SK-N-SH (cell line): ENCODE data around the gene CENPU. TPM values are rescaled to one million over a fixed set of nuclear protein-coding genes. Genes with fewer than 3 reads are reported as not detected.
"Not testable (repeated sequence)": the region's sequence is repeated elsewhere in the genome, so short reads cannot be mapped to it uniquely, and the experiment has no call there.

ENCODE experiments used
- CTCF ChIA-PET: fragments of 300-600, 350-600 bp; formaldehyde crosslinking; extraction: SDS; loops from one replicate; lab custom pipeline; 2021; lab: Yijun Ruan, JAX
- POLR2A ChIA-PET: fragments of 350-600 bp; sonication (Branson Sonifier 250); formaldehyde crosslinking; extraction: SDS; loops from one replicate; lab custom pipeline; 2020; ENCODE audit warnings: antibody characterized with exemption, inconsistent platforms; lab: Yijun Ruan, JAX
- DNase-seq: peaks from one replicate; pipeline ENCODE4 v3.0.0; 2012
- H2AFZ ChIP-seq: fragments of 200-600 bp; sonication (generic); 2 replicates; pipeline ENCODE4 v1.8.1; 2016; ENCODE audit warnings: antibody characterized with exemption, mild to moderate bottlenecking, low read depth
- H3F3A ChIP-seq: fragments of 200-600 bp; sonication (generic); replicated peaks from 2 replicates; pipeline ENCODE3; 2016; ENCODE audit warnings: antibody characterized with exemption, mild to moderate bottlenecking; ENCODE audit not compliant: insufficient read depth
- H3K27ac ChIP-seq, 2 experiments: fragments of 200-500 bp in 1 of 2; fragments of 200-600 bp in 1 of 2; sonication (Bioruptor generic) in 1 of 2; sonication (generic), shearing (Covaris generic) in 1 of 2; 2 replicates each; pipeline versions ENCODE4 v1.5.1 to v1.6.1; 2014 to 2016; ENCODE audit warnings: low read depth in 2 of 2, inconsistent platforms in 1 of 2, low read length in 1 of 2, mild to moderate bottlenecking in 1 of 2, mixed read lengths in 1 of 2
- H3K27me3 ChIP-seq: fragments of 200-600 bp; sonication (generic), shearing (Covaris generic); 2 replicates; pipeline ENCODE4 v1.6.1; 2016; ENCODE audit warnings: mixed run types; ENCODE audit not compliant: insufficient read depth
- H3K36me3 ChIP-seq, 2 experiments: fragments of 200-500 bp in 1 of 2; fragments of 200-600 bp in 1 of 2; sonication (Bioruptor generic) in 1 of 2; sonication (generic) in 1 of 2; replicated peaks in 1 of 2; 2 replicates each; pipeline versions ENCODE3 to v1.5.1; 2014 to 2016; ENCODE audit warnings: low read length in 1 of 2, mild to moderate bottlenecking in 1 of 2; ENCODE audit not compliant: insufficient read depth in 2 of 2, control insufficient read depth in 1 of 2
- H3K4me1 ChIP-seq, 2 experiments: fragments of 200-500 bp in 1 of 2; fragments of 200-600 bp in 1 of 2; sonication (Bioruptor generic) in 1 of 2; sonication (generic), shearing (Covaris generic) in 1 of 2; 2 replicates each; pipeline versions ENCODE4 v1.5.1 to v1.6.1; 2014 to 2016; ENCODE audit warnings: low read depth in 1 of 2, low read length in 1 of 2, mixed run types in 1 of 2; ENCODE audit not compliant: insufficient read depth in 2 of 2, control insufficient read depth in 1 of 2
- H3K4me2 ChIP-seq: fragments of 200-600 bp; sonication (generic), shearing (Covaris generic); 2 replicates; pipeline ENCODE4 v1.6.1; 2017; ENCODE audit warnings: mixed run types
- H3K4me3 ChIP-seq, 2 experiments: fragments of 200-500 bp in 1 of 2; fragments of 200-600 bp in 1 of 2; sonication (Bioruptor generic) in 1 of 2; sonication (generic), shearing (Covaris generic) in 1 of 2; 2 replicates each; pipeline versions ENCODE4 v1.5.1 to v1.8.1; 2014 to 2016; ENCODE audit warnings: low read depth in 2 of 2, inconsistent platforms in 1 of 2, low read length in 1 of 2, mild to moderate bottlenecking in 1 of 2, mixed read lengths in 1 of 2, moderate library complexity in 1 of 2
- H3K79me2 ChIP-seq: fragments of 200-600 bp; sonication (generic); 2 replicates; pipeline ENCODE4 v1.8.1; 2017; ENCODE audit warnings: mild to moderate bottlenecking; ENCODE audit not compliant: insufficient read depth
- H3K9ac ChIP-seq: fragments of 200-600 bp; sonication (generic); 2 replicates; pipeline ENCODE4 v1.6.1; 2017; ENCODE audit warnings: mixed run types
- H3K9me2 ChIP-seq: fragments of 200-600 bp; sonication (generic); 2 replicates; pipeline ENCODE4 v1.6.1; 2017; ENCODE audit warnings: mixed run types
- H3K9me3 ChIP-seq: fragments of 200-600 bp; sonication (generic); 2 replicates; pipeline ENCODE4 v1.6.1; 2017; ENCODE audit warnings: mixed run types, mild to moderate bottlenecking, moderate library complexity
- H4K20me1 ChIP-seq: fragments of 200-600 bp; sonication (generic); 2 replicates; pipeline ENCODE4 v1.6.1; 2017; ENCODE audit warnings: mild to moderate bottlenecking, mixed run types; ENCODE audit not compliant: insufficient read depth
- CHD2 ChIP-seq: fragments of 150-350 bp; IDR thresholded peaks from 2 replicates; pipeline ENCODE4 v1.6.1; 2018; ENCODE audit warnings: low read length; ENCODE audit not compliant: partially characterized antibody
- ELF1 ChIP-seq: IDR thresholded peaks from 2 replicates; pipeline ENCODE4 v1.4.0; 2012
- FOSL2 ChIP-seq: IDR thresholded peaks from 2 replicates; pipeline ENCODE4 v1.4.0; 2012; ENCODE audit warnings: low read depth, mild to moderate bottlenecking, moderate library complexity, borderline replicate concordance
- FOXJ3 ChIP-seq: sonication (generic); formaldehyde crosslinking; IDR thresholded peaks from 2 replicates; pipeline ENCODE4 v1.5.1; 2020; ENCODE audit warnings: mild to moderate bottlenecking, missing genetic modification reagents
- GABPA ChIP-seq: IDR thresholded peaks from 2 replicates; pipeline ENCODE4 v1.4.0; 2012; ENCODE audit warnings: low read depth, mild to moderate bottlenecking
- JUND ChIP-seq: IDR thresholded peaks from 2 replicates; pipeline ENCODE4 v1.4.0; 2012
- MEF2A ChIP-seq: IDR thresholded peaks from 2 replicates; pipeline ENCODE4 v1.4.0; 2012; ENCODE audit warnings: low read depth, borderline replicate concordance
- MXI1 ChIP-seq: IDR thresholded peaks from 2 replicates; pipeline ENCODE4 v1.6.1; 2012; ENCODE audit warnings: mild to moderate bottlenecking, low read depth, low read length, improper control_type of control experiment
- NFIC ChIP-seq: IDR thresholded peaks from 2 replicates; pipeline ENCODE4 v1.4.0; 2012; ENCODE audit warnings: borderline replicate concordance
- RCOR1 ChIP-seq: fragments of 150-350 bp; IDR thresholded peaks from 2 replicates; pipeline ENCODE4 v1.6.1; 2017; ENCODE audit warnings: antibody characterized with exemption, low read length
- TEAD4 ChIP-seq: IDR thresholded peaks from 2 replicates; pipeline ENCODE4 v1.4.0; 2012; ENCODE audit warnings: mild to moderate bottlenecking, borderline replicate concordance; ENCODE audit not compliant: insufficient read depth
- WGBS: methylation state at CpG from one replicate; pipeline ENCODE4 v1.1.6; 2017; ENCODE audit warnings: low lambda C conversion rate; 5-methylcytosine and 5-hydroxymethylcytosine counted together
- polyA plus RNA-seq, 3 experiments: library from polyadenylated mRNA; depleted of rRNA; stranded (reverse); fragments of >200 nt; gene quantifications; 2 replicates each; pipeline ENCODE4 v1.2.3, GENCODE V29; 2012
- TF ChIP-seq, protein P1 (sequence below): IDR thresholded peaks from 2 replicates; pipeline ENCODE4 v1.4.0; 2012; ENCODE audit warnings: low read depth
- TF ChIP-seq, protein P2 (sequence below): fragments of 200-600 bp; sonication (generic); IDR thresholded peaks from 2 replicates; pipeline ENCODE4 v1.6.1; 2017; ENCODE audit warnings: antibody characterized with exemption, mild to moderate bottlenecking, moderate library complexity
- TF ChIP-seq, protein P3 (sequence below): IDR thresholded peaks from 2 replicates; pipeline ENCODE4; 2012
- TF ChIP-seq, protein P4 (sequence below): IDR thresholded peaks from 2 replicates; pipeline ENCODE4 v1.4.0; 2012; ENCODE audit warnings: low read depth, borderline replicate concordance

CENPU gene
- polyA plus RNA-seq, 1 of the 3 experiments (the other 2 are of a cell fraction): 8.7 TPM

DNA sequence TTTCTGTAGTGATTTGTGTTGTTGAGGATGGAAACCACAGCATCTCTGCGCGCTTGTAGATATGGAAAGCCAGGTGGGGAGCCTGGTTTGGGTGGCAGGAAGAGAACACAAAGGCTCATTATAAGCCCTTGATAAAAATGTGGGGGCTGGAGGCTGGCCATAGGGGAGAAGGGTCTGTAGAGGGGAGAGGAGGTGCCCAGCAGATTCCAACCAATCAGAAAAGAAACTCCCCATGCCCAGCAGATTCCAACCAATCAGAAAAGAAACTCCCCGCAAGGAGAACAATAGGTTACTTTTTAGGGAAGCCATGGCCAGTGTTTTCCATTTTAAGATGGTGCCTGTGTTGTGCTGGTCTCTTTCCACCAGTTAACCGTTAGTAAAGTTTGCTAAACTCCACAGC is 9.8 kb upstream of the CENPU start:
- H3K27ac ChIP-seq: no peak overlapping the region
- H3K4me2 ChIP-seq: no peak overlapping the region
- WGBS: 97% methylated on average over 4 of the region's 4 CpGs
- H3K9me2 ChIP-seq: no peaks in the 10 kb centered on the region
- no peaks in the 10 kb centered on the region for H3K36me3 ChIP-seq
- TF ChIP-seq, protein P1, sequence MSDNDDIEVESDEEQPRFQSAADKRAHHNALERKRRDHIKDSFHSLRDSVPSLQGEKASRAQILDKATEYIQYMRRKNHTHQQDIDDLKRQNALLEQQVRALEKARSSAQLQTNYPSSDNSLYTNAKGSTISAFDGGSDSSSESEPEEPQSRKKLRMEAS: no peak
- TF ChIP-seq MEF2A (no peak), RCOR1 (no peak), FOXJ3 (CRISPR knock-in tag) (no peak), GABPA (no peak)
- TF ChIP-seq, protein P2, sequence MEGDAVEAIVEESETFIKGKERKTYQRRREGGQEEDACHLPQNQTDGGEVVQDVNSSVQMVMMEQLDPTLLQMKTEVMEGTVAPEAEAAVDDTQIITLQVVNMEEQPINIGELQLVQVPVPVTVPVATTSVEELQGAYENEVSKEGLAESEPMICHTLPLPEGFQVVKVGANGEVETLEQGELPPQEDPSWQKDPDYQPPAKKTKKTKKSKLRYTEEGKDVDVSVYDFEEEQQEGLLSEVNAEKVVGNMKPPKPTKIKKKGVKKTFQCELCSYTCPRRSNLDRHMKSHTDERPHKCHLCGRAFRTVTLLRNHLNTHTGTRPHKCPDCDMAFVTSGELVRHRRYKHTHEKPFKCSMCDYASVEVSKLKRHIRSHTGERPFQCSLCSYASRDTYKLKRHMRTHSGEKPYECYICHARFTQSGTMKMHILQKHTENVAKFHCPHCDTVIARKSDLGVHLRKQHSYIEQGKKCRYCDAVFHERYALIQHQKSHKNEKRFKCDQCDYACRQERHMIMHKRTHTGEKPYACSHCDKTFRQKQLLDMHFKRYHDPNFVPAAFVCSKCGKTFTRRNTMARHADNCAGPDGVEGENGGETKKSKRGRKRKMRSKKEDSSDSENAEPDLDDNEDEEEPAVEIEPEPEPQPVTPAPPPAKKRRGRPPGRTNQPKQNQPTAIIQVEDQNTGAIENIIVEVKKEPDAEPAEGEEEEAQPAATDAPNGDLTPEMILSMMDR: no peak
- TF ChIP-seq, protein P3, sequence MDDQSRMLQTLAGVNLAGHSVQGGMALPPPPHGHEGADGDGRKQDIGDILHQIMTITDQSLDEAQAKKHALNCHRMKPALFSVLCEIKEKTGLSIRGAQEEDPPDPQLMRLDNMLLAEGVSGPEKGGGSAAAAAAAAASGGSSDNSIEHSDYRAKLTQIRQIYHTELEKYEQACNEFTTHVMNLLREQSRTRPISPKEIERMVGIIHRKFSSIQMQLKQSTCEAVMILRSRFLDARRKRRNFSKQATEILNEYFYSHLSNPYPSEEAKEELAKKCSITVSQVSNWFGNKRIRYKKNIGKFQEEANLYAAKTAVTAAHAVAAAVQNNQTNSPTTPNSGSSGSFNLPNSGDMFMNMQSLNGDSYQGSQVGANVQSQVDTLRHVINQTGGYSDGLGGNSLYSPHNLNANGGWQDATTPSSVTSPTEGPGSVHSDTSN: no peak
- H3K4me1 ChIP-seq: peaks cover 4 to 14% of the 10 kb centered on the region in 2 experiments; a peak in 1 of 4 replicates
- ChIA-PET POLR2A (no interaction called here), CTCF (interaction anchor here (1.0 kb wide), 1 partner anchor 260 kb away, joined by 3 read pairs; no protein-coding TSS in a partner anchor)
- no peak overlapping the region for H3K9ac ChIP-seq
- H3F3A ChIP-seq: no peaks in the 10 kb centered on the region
- H3K9me3 ChIP-seq: no peaks in the 10 kb centered on the region
- DNase-seq: no peak
- no peak overlapping the region for H2AFZ ChIP-seq
- no peak overlapping the region for H3K4me3 ChIP-seq
- no peaks in the 10 kb centered on the region for H3K27me3 ChIP-seq
- no peaks in the 10 kb centered on the region for H4K20me1 ChIP-seq
- H3K79me2 ChIP-seq: no peaks in the 10 kb centered on the region

DNA sequence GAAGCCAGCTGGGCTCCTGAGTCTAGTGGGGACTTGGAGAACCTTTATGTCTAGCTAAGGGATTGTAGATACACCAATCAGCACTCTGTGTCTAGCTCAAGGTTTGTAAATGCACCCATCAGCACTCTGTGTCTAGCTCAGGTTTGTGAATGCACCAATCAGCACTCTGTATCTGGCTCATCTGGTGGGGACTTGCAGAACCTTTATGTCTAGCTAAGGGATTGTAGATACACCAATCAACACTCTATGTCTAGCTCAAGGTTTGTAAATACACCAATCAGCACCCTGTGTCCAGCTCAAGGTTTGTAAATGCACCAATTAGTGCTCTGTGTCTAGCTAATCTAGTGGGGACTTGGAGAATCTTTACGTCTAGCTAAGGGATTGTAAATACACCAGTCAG is 7.8 kb upstream of the CENPU start:
- POLR2A ChIA-PET, H3F3A ChIP-seq, H3K27ac ChIP-seq, H3K4me2 ChIP-seq, H3K4me3 ChIP-seq, H3K9ac ChIP-seq, H3K36me3 ChIP-seq, H3K79me2 ChIP-seq, H2AFZ ChIP-seq, H3K27me3 ChIP-seq, H3K9me2 ChIP-seq, H3K9me3 ChIP-seq, DNase-seq, H4K20me1 ChIP-seq, H3K4me1 ChIP-seq: not testable (repeated sequence)
- no CpG with 5 or more reads among the region's 1 CpG for WGBS
- CTCF ChIA-PET: interaction anchor here (1.0 to 1.4 kb wide), 2 partner anchors 243 to 393 kb away, joined by 3 to 7 read pairs; no protein-coding TSS in a partner anchor

DNA sequence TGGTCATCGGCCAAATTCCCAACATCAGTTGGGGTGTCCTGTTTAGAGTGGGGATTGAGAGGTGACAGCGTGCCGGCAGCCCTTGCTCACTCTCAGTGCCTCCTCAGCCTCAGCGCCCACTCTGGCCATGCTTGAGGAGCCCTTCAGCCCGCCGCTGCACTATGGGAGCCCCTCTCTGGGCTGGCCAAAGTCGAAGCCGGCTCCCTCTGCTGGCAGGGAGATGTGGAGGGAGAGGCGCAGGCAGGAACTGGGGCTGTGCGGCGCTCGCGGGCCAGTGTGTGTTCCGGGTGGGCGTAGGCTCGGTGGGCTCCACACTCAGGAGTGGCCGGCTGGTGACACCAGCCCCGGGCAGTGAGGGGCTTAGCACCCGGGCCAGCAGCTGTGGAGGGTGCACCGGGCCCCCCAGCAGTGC is 7.1 kb upstream of the CENPU start:
- Histone ChIP-seq H4K20me1 (no peaks in the 10 kb centered on the region), H3K27me3 (no peaks in the 10 kb centered on the region), H3K79me2 (no peaks in the 10 kb centered on the region), H3K9me3 (no peaks in the 10 kb centered on the region), H3K9me2 (no peaks in the 10 kb centered on the region), H2AFZ (no peak overlapping the region), H3K4me2 (no peak overlapping the region), H3K4me3 (no peak overlapping the region), H3K27ac (no peak overlapping the region), H3F3A (no peaks in the 10 kb centered on the region), H3K36me3 (no peaks in the 10 kb centered on the region), H3K9ac (no peak overlapping the region), H3K4me1 (0 out of 4 replicates have a peak, but pooled peaks cover 0 to under 1% of the 10 kb centered on the region in 2 experiments)
- ChIA-PET CTCF (interaction anchor here (1.4 kb wide), 1 partner anchor 243 kb away, joined by 7 read pairs; no protein-coding TSS in a partner anchor), POLR2A (no interaction called here)
- no peak for TF ChIP-seq JUND
- no peak for TF ChIP-seq MXI1
- TF ChIP-seq TEAD4: no peak
- no peak for TF ChIP-seq FOSL2
- no peak for TF ChIP-seq ELF1
- TF ChIP-seq GABPA: no peak
- TF ChIP-seq, protein P4, sequence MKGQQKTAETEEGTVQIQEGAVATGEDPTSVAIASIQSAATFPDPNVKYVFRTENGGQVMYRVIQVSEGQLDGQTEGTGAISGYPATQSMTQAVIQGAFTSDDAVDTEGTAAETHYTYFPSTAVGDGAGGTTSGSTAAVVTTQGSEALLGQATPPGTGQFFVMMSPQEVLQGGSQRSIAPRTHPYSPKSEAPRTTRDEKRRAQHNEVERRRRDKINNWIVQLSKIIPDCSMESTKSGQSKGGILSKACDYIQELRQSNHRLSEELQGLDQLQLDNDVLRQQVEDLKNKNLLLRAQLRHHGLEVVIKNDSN: no peak
- no peak for TF ChIP-seq CHD2
- TF ChIP-seq FOXJ3 (CRISPR knock-in tag): no peak
- TF ChIP-seq NFIC: no peak
- 93% methylated on average over 3 of the region's 20 CpGs for WGBS
- no peak for DNase-seq

DNA sequence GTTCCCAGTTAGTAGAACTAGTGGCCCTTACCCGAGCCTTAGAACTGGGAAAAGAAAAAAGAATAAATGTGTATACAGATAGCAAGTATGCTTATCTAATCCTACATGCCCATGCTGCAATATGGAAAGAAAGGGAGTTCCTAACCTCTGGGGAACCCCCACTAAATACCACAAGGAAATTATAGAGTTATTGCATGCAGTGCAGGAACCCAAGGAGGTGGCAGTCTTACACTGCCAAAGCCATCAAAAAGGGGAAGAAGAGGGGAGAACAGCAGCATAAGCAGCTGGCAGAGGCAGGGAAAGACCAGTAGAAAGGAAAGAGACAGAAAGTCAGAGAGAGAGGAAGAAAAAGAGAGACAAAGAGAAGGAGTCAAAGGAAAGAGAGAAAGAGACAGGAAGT is 5.7 kb upstream of the CENPU start:
- H3K9ac ChIP-seq, H3K4me2 ChIP-seq, H3K36me3 ChIP-seq, H3K4me3 ChIP-seq, H3K4me1 ChIP-seq, H3K27me3 ChIP-seq, H4K20me1 ChIP-seq, H3K79me2 ChIP-seq, H2AFZ ChIP-seq, H3F3A ChIP-seq, H3K9me3 ChIP-seq, H3K9me2 ChIP-seq, POLR2A ChIA-PET, H3K27ac ChIP-seq, DNase-seq: not testable (repeated sequence)
- WGBS: 22% methylated on average over 1 of the region's 1 CpG
- CTCF ChIA-PET: interaction anchor here (0.7 to 1.4 kb wide), 2 partner anchors 245 to 357 kb away, joined by 3 to 4 read pairs; no protein-coding TSS in a partner anchor
